ENCODE data around the gene KRT80. TPM values are rescaled to one million over a fixed set of nuclear protein-coding genes. Genes with fewer than 3 reads are reported as not detected.
A peak's percentile ranks its signal among the peaks of the same experiment; 100 is the strongest.

Gene KRT80
- total and polyA plus RNA-seq, 2 donors (not counting 3 experiments of a cell fraction or from before 2014, with no cell fraction given) = 13.6 to 23.7 TPM

DNA sequence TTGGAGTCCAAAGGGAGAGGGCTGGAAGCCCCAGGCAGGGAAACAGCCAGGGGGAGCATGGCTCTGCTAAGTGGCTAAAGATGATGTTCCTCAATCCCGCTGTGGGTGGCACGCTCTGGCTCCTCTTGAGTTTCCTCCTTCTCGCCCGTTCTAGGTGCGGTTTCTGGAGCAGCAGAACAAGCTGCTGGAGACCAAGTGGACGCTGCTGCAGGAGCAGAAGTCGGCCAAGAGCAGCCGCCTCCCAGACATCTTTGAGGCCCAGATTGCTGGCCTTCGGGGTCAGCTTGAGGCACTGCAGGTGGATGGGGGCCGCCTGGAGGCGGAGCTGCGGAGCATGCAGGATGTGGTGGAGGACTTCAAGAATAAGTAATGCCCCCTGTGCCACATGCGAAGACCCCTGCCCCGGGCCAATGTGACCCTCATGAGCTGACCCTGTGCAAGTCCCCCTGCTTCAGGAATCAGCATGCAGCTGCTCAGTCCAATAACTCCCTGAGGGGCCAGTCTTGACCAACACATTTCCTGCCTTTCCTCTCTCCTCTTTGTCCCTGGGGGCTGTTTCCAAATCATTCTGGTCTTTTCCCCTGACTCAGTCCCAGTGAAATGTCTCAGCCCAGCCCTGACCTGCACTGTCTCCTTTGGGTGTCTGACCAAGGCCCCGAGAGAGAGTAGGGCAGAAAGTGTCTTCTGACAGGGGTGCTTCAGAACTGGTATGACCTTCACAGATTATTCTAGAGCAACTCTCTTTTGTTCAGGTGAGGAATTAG, 43.4 kb upstream of the KRT80 start:
- H3K4me2 ChIP-seq (ENCODE audit: insufficient read depth, low read length) = peak overlapping the region; percentile 34

More for the DNA sequence above, 43.4 kb upstream of the KRT80 start:
- Histone ChIP-seq H3K27me3 (ENCODE audit: control insufficient read depth in 2 of 2, insufficient read depth in 2 of 2, low read length in 2 of 2) (no peaks in the 10 kb centered on the region), H3K9me3 (replicated peaks; ENCODE audit: control insufficient read depth, insufficient read depth, low read length) (no peaks in the 10 kb centered on the region), H3K4me3 (replicated peaks in 1 of 3; ENCODE audit: insufficient read depth in 1 of 3, low read depth in 1 of 3, low read length in 3 of 3) (peak overlapping the region in 1 of 3 experiments; percentile 33), H4K20me1 (replicated peaks; ENCODE audit: control insufficient read depth, extremely low read depth, insufficient read depth, low read length) (no peaks in the 10 kb centered on the region), H3K36me3 (ENCODE audit: control insufficient read depth in 2 of 2, extremely low read depth in 1 of 2, insufficient read depth in 2 of 2, low read length in 2 of 2) (no peaks in the 10 kb centered on the region), H3K4me1 (ENCODE audit: control insufficient read depth, extremely low read depth, insufficient read depth, low read length) (peaks cover 36% of the 10 kb centered on the region), H2AFZ (ENCODE audit: low read depth, low read length) (no peak overlapping the region), H3K9ac (replicated peaks; ENCODE audit: extremely low read depth, insufficient read depth, low read length) (no peak overlapping the region), H3K9me1 (replicated peaks; ENCODE audit: control insufficient read depth, extremely low read depth, insufficient read depth, low read length) (no peaks in the 10 kb centered on the region), H3K27ac (ENCODE audit: insufficient read depth, low read depth, low read length) (no peak overlapping the region), H3K79me2 (ENCODE audit: control insufficient read depth, insufficient read depth, low read length) (peaks cover 7% of the 10 kb centered on the region)
- intact Hi-C loops (cut with micrococcal nuclease) = no loop called here
- FAIRE-seq (no peak), DNase-seq (ENCODE audit: low read depth, low spot score) (no peak)
- CTCF ChIA-PET = interaction anchor here (2.3 to 3.3 kb wide), 3 partner anchors 13 to 44 kb away, joined by 7 to 13 read pairs (median 11); no protein-coding TSS in a partner anchor
- TF ChIP-seq POLR2A (IDR thresholded peaks at IDR 0.05; ENCODE audit: low read depth, low read length) (no peak), JUN (IDR thresholded peaks at IDR 0.05; ENCODE audit: borderline replicate concordance, insufficient read depth, insufficient read length, low read depth) (no peak), FOS (IDR thresholded peaks at IDR 0.05; ENCODE audit: borderline replicate concordance, insufficient read depth, low read length) (no peak), MYC (IDR thresholded peaks at IDR 0.05; ENCODE audit: low read depth, low read length) (no peak), EZH2 (IDR thresholded peaks at IDR 0.05; ENCODE audit: borderline replicate concordance, low read depth, low read length, severe bottlenecking) (no peak), POLR2AphosphoS5 (IDR thresholded peaks at IDR 0.05; ENCODE audit: insufficient read depth, low read depth, low read length) (no peak), GATA2 (IDR thresholded peaks at IDR 0.05; ENCODE audit: insufficient read depth, insufficient read length, low read depth, low read length) (no peak)
- TF ChIP-seq, protein P1, sequence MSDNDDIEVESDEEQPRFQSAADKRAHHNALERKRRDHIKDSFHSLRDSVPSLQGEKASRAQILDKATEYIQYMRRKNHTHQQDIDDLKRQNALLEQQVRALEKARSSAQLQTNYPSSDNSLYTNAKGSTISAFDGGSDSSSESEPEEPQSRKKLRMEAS (IDR thresholded peaks at IDR 0.05; ENCODE audit: insufficient read depth, insufficient read length) = no peak
- TF ChIP-seq, protein P2, sequence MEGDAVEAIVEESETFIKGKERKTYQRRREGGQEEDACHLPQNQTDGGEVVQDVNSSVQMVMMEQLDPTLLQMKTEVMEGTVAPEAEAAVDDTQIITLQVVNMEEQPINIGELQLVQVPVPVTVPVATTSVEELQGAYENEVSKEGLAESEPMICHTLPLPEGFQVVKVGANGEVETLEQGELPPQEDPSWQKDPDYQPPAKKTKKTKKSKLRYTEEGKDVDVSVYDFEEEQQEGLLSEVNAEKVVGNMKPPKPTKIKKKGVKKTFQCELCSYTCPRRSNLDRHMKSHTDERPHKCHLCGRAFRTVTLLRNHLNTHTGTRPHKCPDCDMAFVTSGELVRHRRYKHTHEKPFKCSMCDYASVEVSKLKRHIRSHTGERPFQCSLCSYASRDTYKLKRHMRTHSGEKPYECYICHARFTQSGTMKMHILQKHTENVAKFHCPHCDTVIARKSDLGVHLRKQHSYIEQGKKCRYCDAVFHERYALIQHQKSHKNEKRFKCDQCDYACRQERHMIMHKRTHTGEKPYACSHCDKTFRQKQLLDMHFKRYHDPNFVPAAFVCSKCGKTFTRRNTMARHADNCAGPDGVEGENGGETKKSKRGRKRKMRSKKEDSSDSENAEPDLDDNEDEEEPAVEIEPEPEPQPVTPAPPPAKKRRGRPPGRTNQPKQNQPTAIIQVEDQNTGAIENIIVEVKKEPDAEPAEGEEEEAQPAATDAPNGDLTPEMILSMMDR (IDR thresholded peaks at IDR 0.05; ENCODE audit: extremely low read depth in 1 of 2, insufficient read depth in 1 of 2, low read depth in 1 of 2, low read length in 2 of 2) = no peak
- POLR2A ChIA-PET = no interaction called here
- dilution Hi-C loops (cut with MboI; ENCODE audit: extremely low pct_ligation_motif_present, low sequenced_read_pairs) = no loop called here
- BruUV-seq (replicated peaks) = no TSS peak

Measured in endothelial cell of umbilical vein (primary cell).